ENCODE results near the gene OLA1. TPM values are rescaled to one million over a fixed set of nuclear protein-coding genes. Genes with fewer than 3 reads are reported as not detected.

The OLA1 gene
- total and polyA plus RNA-seq, 9 of the 15 experiments (the other 6 are each of a cell fraction or from before 2014, with no cell fraction given) = 208 to 353 (median 225) TPM

DNA sequence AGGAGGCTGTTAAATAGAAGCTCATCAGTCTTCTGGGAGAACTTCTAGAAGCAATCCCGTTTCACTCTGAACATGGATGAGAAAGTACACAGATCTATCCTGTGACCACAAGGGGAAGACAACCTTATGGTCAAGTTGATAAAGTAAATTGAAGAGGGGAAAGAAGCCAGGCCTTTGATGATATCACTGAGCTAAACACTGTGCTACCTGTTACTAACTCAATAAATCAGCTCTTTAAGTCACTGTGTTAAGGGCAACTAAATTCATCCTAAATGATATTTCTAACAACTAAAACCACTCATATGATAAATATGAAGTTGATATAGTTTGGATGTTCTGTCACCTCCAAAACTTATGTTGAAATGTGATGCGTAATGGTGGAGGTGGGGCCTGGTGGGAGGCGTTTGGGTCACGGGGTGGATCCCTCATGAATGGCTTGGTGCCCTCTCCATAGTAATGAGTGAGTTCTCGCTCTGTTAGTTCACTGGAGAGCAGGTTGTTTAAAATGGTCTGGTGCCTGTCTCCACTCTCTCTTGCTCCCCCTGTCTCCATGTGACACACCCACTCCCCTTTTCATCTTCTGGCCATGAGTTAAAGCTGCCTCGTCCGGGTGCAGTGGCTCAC, 23.6 kb downstream of the OLA1 start (continued):
- TF ChIP-seq, protein P1, sequence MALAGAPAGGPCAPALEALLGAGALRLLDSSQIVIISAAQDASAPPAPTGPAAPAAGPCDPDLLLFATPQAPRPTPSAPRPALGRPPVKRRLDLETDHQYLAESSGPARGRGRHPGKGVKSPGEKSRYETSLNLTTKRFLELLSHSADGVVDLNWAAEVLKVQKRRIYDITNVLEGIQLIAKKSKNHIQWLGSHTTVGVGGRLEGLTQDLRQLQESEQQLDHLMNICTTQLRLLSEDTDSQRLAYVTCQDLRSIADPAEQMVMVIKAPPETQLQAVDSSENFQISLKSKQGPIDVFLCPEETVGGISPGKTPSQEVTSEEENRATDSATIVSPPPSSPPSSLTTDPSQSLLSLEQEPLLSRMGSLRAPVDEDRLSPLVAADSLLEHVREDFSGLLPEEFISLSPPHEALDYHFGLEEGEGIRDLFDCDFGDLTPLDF (CRISPR knock-in tag; IDR thresholded peaks at IDR 0.05) = no peak
- TF ChIP-seq TRIM24 (IDR thresholded peaks at IDR 0.05) = peak in 1 of 2 experiments; percentile 48; a peak in 2 of 4 replicates
- TF ChIP-seq SMARCC2 (IDR thresholded peaks at IDR 0.05; ENCODE audit: low read depth) = 0 out of 2 replicates have a peak, but pooled peaks have one; percentile 43
- TF ChIP-seq TBL1XR1 (IDR thresholded peaks at IDR 0.05; ENCODE audit: low read length in 2 of 2) = 0 out of 4 replicates have a peak, but pooled peaks of 1 of the 2 experiments have one; percentile 5
- TF ChIP-seq, protein P2, sequence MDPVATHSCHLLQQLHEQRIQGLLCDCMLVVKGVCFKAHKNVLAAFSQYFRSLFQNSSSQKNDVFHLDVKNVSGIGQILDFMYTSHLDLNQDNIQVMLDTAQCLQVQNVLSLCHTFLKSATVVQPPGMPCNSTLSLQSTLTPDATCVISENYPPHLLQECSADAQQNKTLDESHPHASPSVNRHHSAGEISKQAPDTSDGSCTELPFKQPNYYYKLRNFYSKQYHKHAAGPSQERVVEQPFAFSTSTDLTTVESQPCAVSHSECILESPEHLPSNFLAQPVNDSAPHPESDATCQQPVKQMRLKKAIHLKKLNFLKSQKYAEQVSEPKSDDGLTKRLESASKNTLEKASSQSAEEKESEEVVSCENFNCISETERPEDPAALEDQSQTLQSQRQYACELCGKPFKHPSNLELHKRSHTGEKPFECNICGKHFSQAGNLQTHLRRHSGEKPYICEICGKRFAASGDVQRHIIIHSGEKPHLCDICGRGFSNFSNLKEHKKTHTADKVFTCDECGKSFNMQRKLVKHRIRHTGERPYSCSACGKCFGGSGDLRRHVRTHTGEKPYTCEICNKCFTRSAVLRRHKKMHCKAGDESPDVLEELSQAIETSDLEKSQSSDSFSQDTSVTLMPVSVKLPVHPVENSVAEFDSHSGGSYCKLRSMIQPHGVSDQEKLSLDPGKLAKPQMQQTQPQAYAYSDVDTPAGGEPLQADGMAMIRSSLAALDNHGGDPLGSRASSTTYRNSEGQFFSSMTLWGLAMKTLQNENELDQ (CRISPR knock-in tag; IDR thresholded peaks at IDR 0.05; ENCODE audit: borderline replicate concordance) = no peak
- TF ChIP-seq, protein P3, sequence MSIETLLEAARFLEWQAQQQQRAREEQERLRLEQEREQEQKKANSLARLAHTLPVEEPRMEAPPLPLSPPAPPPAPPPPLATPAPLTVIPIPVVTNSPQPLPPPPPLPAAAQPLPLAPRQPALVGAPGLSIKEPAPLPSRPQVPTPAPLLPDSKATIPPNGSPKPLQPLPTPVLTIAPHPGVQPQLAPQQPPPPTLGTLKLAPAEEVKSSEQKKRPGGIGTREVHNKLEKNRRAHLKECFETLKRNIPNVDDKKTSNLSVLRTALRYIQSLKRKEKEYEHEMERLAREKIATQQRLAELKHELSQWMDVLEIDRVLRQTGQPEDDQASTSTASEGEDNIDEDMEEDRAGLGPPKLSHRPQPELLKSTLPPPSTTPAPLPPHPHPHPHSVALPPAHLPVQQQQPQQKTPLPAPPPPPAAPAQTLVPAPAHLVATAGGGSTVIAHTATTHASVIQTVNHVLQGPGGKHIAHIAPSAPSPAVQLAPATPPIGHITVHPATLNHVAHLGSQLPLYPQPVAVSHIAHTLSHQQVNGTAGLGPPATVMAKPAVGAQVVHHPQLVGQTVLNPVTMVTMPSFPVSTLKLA (conservative IDR thresholded peaks at IDR 0.05) = no peak; a peak in 1 of 4 replicates
- TF ChIP-seq SMARCA4 (IDR thresholded peaks at IDR 0.05) = peak; percentile 76
- peak; percentile 81 for TF ChIP-seq TEAD4 (IDR thresholded peaks at IDR 0.05; ENCODE audit: low read length)
- TF ChIP-seq TEAD4 (CRISPR knock-in tag; IDR thresholded peaks at IDR 0.05; ENCODE audit: borderline replicate concordance) = no peak
- no peak for TF ChIP-seq SUPT5H (IDR thresholded peaks at IDR 0.05)
- TF ChIP-seq MEIS2 (IDR thresholded peaks at IDR 0.05; ENCODE audit: partially characterized antibody) = peak; percentile 78
- TF ChIP-seq PURB (CRISPR knock-in tag; IDR thresholded peaks at IDR 0.05; ENCODE audit: low read depth) = no peak
- peak in 1 of 2 experiments; percentile 43; a peak in 1 of 4 replicates for TF ChIP-seq ARNT (IDR thresholded peaks at IDR 0.05)
- TF ChIP-seq KLF10 (CRISPR knock-in tag; IDR thresholded peaks at IDR 0.05) = no peak
- TF ChIP-seq NR3C1 (CRISPR knock-in tag; IDR thresholded peaks at IDR 0.05) = no peak
- TF ChIP-seq PHB2 (IDR thresholded peaks at IDR 0.05; ENCODE audit: low read depth) = no peak
- TF ChIP-seq CBFA2T3 (IDR thresholded peaks at IDR 0.05) = peak; percentile 86
- peak in 1 of 2 experiments; percentile 6; a peak in 1 of 4 replicates for TF ChIP-seq RAD21 (CRISPR knock-in tag; conservative IDR thresholded peaks at IDR 0.05 in 1 of 2, IDR thresholded peaks at IDR 0.05 in 1 of 2)
- no peak for TF ChIP-seq MCM5 (IDR thresholded peaks at IDR 0.05; ENCODE audit: low read depth)
- peak; percentile 41; the same call in 1 of the 2 replicates for TF ChIP-seq SMARCE1 (IDR thresholded peaks at IDR 0.05)
- no peak for TF ChIP-seq ZSCAN29 (IDR thresholded peaks at IDR 0.05)
- TF ChIP-seq POLR2AphosphoS5 (IDR thresholded peaks at IDR 0.05; ENCODE audit: control insufficient read depth, insufficient read depth, low read depth, low read length) = 0 out of 2 replicates have a peak, but pooled peaks have one; percentile 35
- TF ChIP-seq ZNF444 (CRISPR knock-in tag; IDR thresholded peaks at IDR 0.05) = no peak
- TF ChIP-seq ZEB2 (IDR thresholded peaks at IDR 0.05) = peak; percentile 50; the same call in 1 of the 2 replicates
- TF ChIP-seq TAF9B (IDR thresholded peaks at IDR 0.05; ENCODE audit: partially characterized antibody) = no peak
- no peak for TF ChIP-seq ZKSCAN8 (CRISPR knock-in tag; IDR thresholded peaks at IDR 0.05)
- TF ChIP-seq HNRNPH1 (optimal IDR thresholded peaks at IDR 0.05; ENCODE audit: low read depth, low read length) = no peak

Data from K562 (cell line).